Measurements from ENCODE around the gene DHCR7. TPM values are rescaled to one million over a fixed set of nuclear protein-coding genes. Genes with fewer than 3 reads are reported as not detected.
A peak's percentile ranks its signal among the peaks of the same experiment; 100 is the strongest.

Gene DHCR7
- total and polyA plus RNA-seq, 2 experiments from 2014 or later, result 140 to 303 TPM

GRCh38 chr11:71453037-71453917 lies 5.1 kb upstream of the DHCR7 start, which contains the start of gene NADSYN1:
Gene NADSYN1, plus strand, starts transcription at chr11:71453203. Its CDS starts 94 bp downstream, at chr11:71453297.
- 4% methylated on average over 36 of the region's 61 CpGs for WGBS (ENCODE audit: low lambda C conversion rate, missing lambda C conversion rate)

DNA sequence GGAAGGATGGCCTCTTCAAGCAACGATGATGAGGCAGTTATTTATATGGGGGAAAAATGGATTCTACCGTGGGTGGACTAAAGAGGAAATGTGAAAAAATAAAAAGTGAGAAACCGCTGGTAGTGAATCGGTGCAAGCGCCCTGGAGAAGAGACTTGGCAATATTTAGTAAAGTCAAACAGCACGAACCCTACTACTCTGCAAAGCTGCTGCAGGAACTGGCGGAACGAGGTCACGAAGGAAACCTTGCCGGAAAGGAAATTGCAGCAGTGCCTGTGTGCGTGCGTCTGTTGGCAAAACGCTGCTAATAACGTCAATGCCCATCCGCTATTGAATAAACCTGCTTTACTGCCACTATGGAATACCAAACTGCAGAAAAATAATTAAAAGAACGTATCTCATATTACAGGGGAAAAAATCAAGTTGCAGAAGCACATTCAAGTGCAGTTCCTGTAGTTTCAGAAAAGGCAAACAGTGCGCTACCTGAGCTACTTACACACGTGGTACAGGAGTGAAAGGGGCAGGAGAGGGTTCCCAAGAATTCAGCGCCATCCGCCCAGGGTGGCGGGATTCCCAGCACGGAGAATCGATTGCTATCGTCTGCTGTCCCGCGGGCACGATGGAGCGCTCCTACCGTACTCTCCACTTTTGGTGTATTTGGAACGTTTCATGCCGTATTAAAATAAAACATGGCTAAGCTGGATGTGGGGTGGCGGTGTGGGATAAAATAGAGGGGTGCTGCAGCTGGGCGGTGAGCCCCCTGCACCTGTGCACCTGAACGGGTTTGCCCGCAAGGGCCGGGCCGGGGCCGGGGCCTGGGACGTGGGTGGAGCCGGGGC lies 4.2 kb upstream of the DHCR7 start:
- peak overlapping the region; percentile 44 for H3K4me3 ChIP-seq
- no peaks in the 10 kb centered on the region for H3K36me3 ChIP-seq (replicated peaks; ENCODE audit: insufficient read depth, low read depth)
- peak overlapping the region; percentile 90 for H3K4me2 ChIP-seq
- peaks cover 29% of the 10 kb centered on the region for H3K4me1 ChIP-seq (ENCODE audit: insufficient read depth)
- no peaks in the 10 kb centered on the region for H4K20me1 ChIP-seq (ENCODE audit: insufficient read depth, poor library complexity, severe bottlenecking)
- peak overlapping the region; percentile 77 for H2AFZ ChIP-seq
- H3K27me3 ChIP-seq, result no peaks in the 10 kb centered on the region
- H3K27ac ChIP-seq, result peak overlapping the region; percentile 44
- WGBS (ENCODE audit: low lambda C conversion rate, missing lambda C conversion rate), result 15% methylated on average over 33 of the region's 40 CpGs
- peaks cover 43% of the 10 kb centered on the region for H3K79me2 ChIP-seq
- TF ChIP-seq EZH2 (IDR thresholded peaks at IDR 0.05; ENCODE audit: borderline replicate concordance) (no peak), EZH2phosphoT487 (IDR thresholded peaks at IDR 0.05; ENCODE audit: low read depth, severe bottlenecking, unreplicated experiment) (no peak), CTCF (IDR thresholded peaks at IDR 0.05; ENCODE audit: poor library complexity) (no peak)
- peak; percentile 57 for DNase-seq (ENCODE audit: low spot score)
- H3K9me2 ChIP-seq (replicated peaks; ENCODE audit: insufficient read depth), result no peaks in the 10 kb centered on the region
- no peaks in the 10 kb centered on the region for H3K9me3 ChIP-seq (ENCODE audit: low read depth)

More at GRCh38 chr11:71453037-71453917, 5.1 kb upstream of the DHCR7 start, which contains the start of gene NADSYN1:
- H4K20me1 ChIP-seq (ENCODE audit: insufficient read depth, poor library complexity, severe bottlenecking), result no peaks in the 10 kb centered on the region
- peak within 1 kb of the TSS; percentile 77 for H3K4me3 ChIP-seq
- peak within 1 kb of the TSS; percentile 77 for H2AFZ ChIP-seq
- peak within 1 kb of the TSS; percentile 90 for H3K4me2 ChIP-seq
- H3K4me1 ChIP-seq (ENCODE audit: insufficient read depth), result peaks cover 29% of the 10 kb centered on the region
- H3K9me2 ChIP-seq (replicated peaks; ENCODE audit: insufficient read depth), result no peaks in the 10 kb centered on the region
- peak; percentile 99 for DNase-seq (ENCODE audit: low spot score)
- TF ChIP-seq EZH2phosphoT487 (IDR thresholded peaks at IDR 0.05; ENCODE audit: low read depth, severe bottlenecking, unreplicated experiment) (no peak), EZH2 (IDR thresholded peaks at IDR 0.05; ENCODE audit: borderline replicate concordance) (no peak), CTCF (IDR thresholded peaks at IDR 0.05; ENCODE audit: poor library complexity) (no peak)
- no peaks in the 10 kb centered on the region for H3K9me3 ChIP-seq (ENCODE audit: low read depth)
- no peaks in the 10 kb centered on the region for H3K36me3 ChIP-seq (replicated peaks; ENCODE audit: insufficient read depth, low read depth)
- H3K79me2 ChIP-seq, result peaks cover 40% of the 10 kb centered on the region
- H3K27me3 ChIP-seq, result no peaks in the 10 kb centered on the region
- H3K27ac ChIP-seq, result peak within 1 kb of the TSS; percentile 72

GRCh38 chr11:71451596-71452198 lies 3.5 kb upstream of the DHCR7 start:
- Histone ChIP-seq H3K9me2 (replicated peaks; ENCODE audit: insufficient read depth) (no peaks in the 10 kb centered on the region), H3K4me3 (no peak overlapping the region), H3K4me1 (ENCODE audit: insufficient read depth) (peaks cover 33% of the 10 kb centered on the region), H2AFZ (peak overlapping the region; percentile 77), H4K20me1 (ENCODE audit: insufficient read depth, poor library complexity, severe bottlenecking) (peaks cover 1% of the 10 kb centered on the region), H3K27me3 (no peaks in the 10 kb centered on the region), H3K79me2 (peaks cover 48% of the 10 kb centered on the region), H3K9me3 (ENCODE audit: low read depth) (no peaks in the 10 kb centered on the region), H3K27ac (peak overlapping the region; percentile 44), H3K4me2 (peak overlapping the region; percentile 90), H3K36me3 (replicated peaks; ENCODE audit: insufficient read depth, low read depth) (no peaks in the 10 kb centered on the region)
- no peak for TF ChIP-seq CTCF (IDR thresholded peaks at IDR 0.05; ENCODE audit: poor library complexity)
- TF ChIP-seq EZH2phosphoT487 (IDR thresholded peaks at IDR 0.05; ENCODE audit: low read depth, severe bottlenecking, unreplicated experiment), result no peak
- no peak for TF ChIP-seq EZH2 (IDR thresholded peaks at IDR 0.05; ENCODE audit: borderline replicate concordance)
- peak; percentile 30 for DNase-seq (ENCODE audit: low spot score)
- 57% methylated on average over 9 of the region's 9 CpGs for WGBS (ENCODE audit: low lambda C conversion rate, missing lambda C conversion rate)

Measured in hepatocyte (in vitro differentiated cells).